Measurements from ENCODE around the gene CASP10.

Gene CASP10

GRCh38 chr2:201270293-201271001 is 87.5 kb downstream of the CASP10 start:
- no peaks in the 10 kb centered on the region for H3K36me3 ChIP-seq (ENCODE audit: control insufficient read depth, low read depth, low read length)
- no peak overlapping the region for H3K9ac ChIP-seq (ENCODE audit: low read length)
- no peaks in the 10 kb centered on the region for H3K9me3 ChIP-seq (ENCODE audit: control insufficient read depth, low read depth, low read length)
- no peak overlapping the region for H3K27ac ChIP-seq (ENCODE audit: low read length)
- H3K4me1 ChIP-seq (ENCODE audit: control insufficient read depth, low read depth, low read length) = no peaks in the 10 kb centered on the region
- H3K27me3 ChIP-seq (ENCODE audit: control insufficient read depth, insufficient read depth, low read length) = no peaks in the 10 kb centered on the region
- H3K4me3 ChIP-seq (ENCODE audit: low read length) = no peak overlapping the region

GRCh38 chr2:201271917-201272316 is 89.0 kb downstream of the CASP10 start:
- H3K4me3 ChIP-seq (ENCODE audit: low read length) = no peak overlapping the region
- H3K4me1 ChIP-seq (ENCODE audit: control insufficient read depth, low read depth, low read length) = no peaks in the 10 kb centered on the region
- no peaks in the 10 kb centered on the region for H3K36me3 ChIP-seq (ENCODE audit: control insufficient read depth, low read depth, low read length)
- no peak overlapping the region for H3K27ac ChIP-seq (ENCODE audit: low read length)
- H3K9ac ChIP-seq (ENCODE audit: low read length) = no peak overlapping the region
- H3K9me3 ChIP-seq (ENCODE audit: control insufficient read depth, low read depth, low read length) = no peaks in the 10 kb centered on the region
- no peaks in the 10 kb centered on the region for H3K27me3 ChIP-seq (ENCODE audit: control insufficient read depth, insufficient read depth, low read length)

- Histone ChIP-seq H3K36me3 (ENCODE audit: control insufficient read depth, low read depth, low read length) (no peaks in the 10 kb centered on the region), H3K4me3 (ENCODE audit: low read length) (no peak overlapping the region), H3K9ac (ENCODE audit: low read length) (no peak overlapping the region), H3K4me1 (ENCODE audit: control insufficient read depth, low read depth, low read length) (no peaks in the 10 kb centered on the region), H3K9me3 (ENCODE audit: control insufficient read depth, low read depth, low read length) (no peaks in the 10 kb centered on the region), H3K27ac (ENCODE audit: low read length) (no peak overlapping the region), H3K27me3 (ENCODE audit: control insufficient read depth, insufficient read depth, low read length) (no peaks in the 10 kb centered on the region)
These were observed 90.5 kb downstream of the CASP10 start for GRCh38 chr2:201273330-201273983.

- H3K9ac ChIP-seq (ENCODE audit: low read length) = no peak overlapping the region
- H3K4me3 ChIP-seq (ENCODE audit: low read length) = no peak overlapping the region
- H3K27ac ChIP-seq (ENCODE audit: low read length) = no peak overlapping the region
- no peaks in the 10 kb centered on the region for H3K9me3 ChIP-seq (ENCODE audit: control insufficient read depth, low read depth, low read length)
- no peaks in the 10 kb centered on the region for H3K36me3 ChIP-seq (ENCODE audit: control insufficient read depth, low read depth, low read length)
- no peaks in the 10 kb centered on the region for H3K27me3 ChIP-seq (ENCODE audit: control insufficient read depth, insufficient read depth, low read length)
- H3K4me1 ChIP-seq (ENCODE audit: control insufficient read depth, low read depth, low read length) = no peaks in the 10 kb centered on the region
These were observed 92.1 kb downstream of the CASP10 start for GRCh38 chr2:201275069-201275468.

GRCh38 chr2:201275990-201276389 is 93.0 kb downstream of the CASP10 start:
- Histone ChIP-seq H3K4me3 (ENCODE audit: low read length) (no peak overlapping the region), H3K27me3 (ENCODE audit: control insufficient read depth, insufficient read depth, low read length) (no peaks in the 10 kb centered on the region), H3K27ac (ENCODE audit: low read length) (no peak overlapping the region), H3K4me1 (ENCODE audit: control insufficient read depth, low read depth, low read length) (no peaks in the 10 kb centered on the region), H3K36me3 (ENCODE audit: control insufficient read depth, low read depth, low read length) (no peaks in the 10 kb centered on the region), H3K9ac (ENCODE audit: low read length) (no peak overlapping the region), H3K9me3 (ENCODE audit: control insufficient read depth, low read depth, low read length) (no peaks in the 10 kb centered on the region)

GRCh38 chr2:201276511-201276910 is 93.6 kb downstream of the CASP10 start:
- Histone ChIP-seq H3K36me3 (ENCODE audit: control insufficient read depth, low read depth, low read length) (no peaks in the 10 kb centered on the region), H3K4me3 (ENCODE audit: low read length) (no peak overlapping the region), H3K27ac (ENCODE audit: low read length) (no peak overlapping the region), H3K27me3 (ENCODE audit: control insufficient read depth, insufficient read depth, low read length) (no peaks in the 10 kb centered on the region), H3K9ac (ENCODE audit: low read length) (no peak overlapping the region), H3K4me1 (ENCODE audit: control insufficient read depth, low read depth, low read length) (no peaks in the 10 kb centered on the region), H3K9me3 (ENCODE audit: control insufficient read depth, low read depth, low read length) (no peaks in the 10 kb centered on the region)
